GM12878 (cell line): ENCODE results near the gene SLAMF1. TPM values are rescaled to one million over a fixed set of nuclear protein-coding genes. Genes with fewer than 3 reads are reported as not detected.

Experiments
- ATAC-seq: fragments of 200-7000 bp; cut with Tn5 transposase; 3 replicates; pipeline ENCODE4 v1.9.1; 2020; ENCODE audit warnings: mild to moderate bottlenecking, moderate library complexity
- BruUV-seq: library from RNA; stranded (reverse); fragments of 400-500 nt; replicated peaks from 2 replicates; lab custom pipeline; 2021; lab: Mats Ljungman, UMichigan
- CTCF ChIA-PET: fragments of 300-600 bp; sonication (Branson Sonifier 250); formaldehyde crosslinking; extraction: SDS; loops from one replicate; lab custom pipeline; 2021; ENCODE audit warnings: inconsistent platforms; lab: Yijun Ruan, JAX
- POLR2A ChIA-PET: fragments of 350-600 bp; formaldehyde crosslinking; extraction: SDS; loops from one replicate; lab custom pipeline; 2021; ENCODE audit warnings: inconsistent platforms; lab: Charles Lee
- RAD21 ChIA-PET: fragments of 300-600 bp; sonication (Branson Sonifier 250); formaldehyde crosslinking; loops from one replicate; lab custom pipeline; 2023; ENCODE audit warnings: antibody characterized with exemption; ENCODE audit not compliant: unreplicated experiment; lab: Charles Lee
- SMC1A ChIA-PET: fragments of 300-600 bp; sonication (Branson Sonifier 250); formaldehyde crosslinking; loops from one replicate; lab custom pipeline; 2023; ENCODE audit not compliant: unreplicated experiment, uncharacterized antibody; lab: Charles Lee
- DNase-seq: peaks from one replicate; pipeline ENCODE4 v3.0.0-alpha.2; 2011; ENCODE audit warnings: low read depth, low spot score
- FAIRE-seq: peaks from 3 replicates; lab custom pipeline; 2011; peaks lifted over from hg19 to GRCh38; lab: Jason Lieb, UNC
- H2AFZ ChIP-seq: 2 replicates; pipeline ENCODE4 v1.6.0; 2011; ENCODE audit warnings: low read depth, low read length, control low read depth; ENCODE audit not compliant: control insufficient read depth
- H3K27ac ChIP-seq: 2 replicates; pipeline ENCODE4 v1.5.1; 2011; ENCODE audit warnings: control low read depth; ENCODE audit not compliant: control insufficient read depth, insufficient read depth
- H3K27me3 ChIP-seq, 2 experiments: replicated peaks in 1 of 2; 2 replicates each; pipeline versions ENCODE4 v1.6.0 to v1.6.1; 2011; ENCODE audit warnings: low read length in 1 of 2; ENCODE audit not compliant: control insufficient read depth in 2 of 2, insufficient read depth in 2 of 2
- H3K36me3 ChIP-seq, 2 experiments: 2 replicates each; pipeline ENCODE4 v1.5.1; 2011; ENCODE audit warnings: low read length in 1 of 2; ENCODE audit not compliant: control insufficient read depth in 2 of 2, insufficient read depth in 2 of 2
- H3K4me1 ChIP-seq: 2 replicates; pipeline ENCODE4 v1.6.1; 2011; ENCODE audit warnings: mild to moderate bottlenecking, low read length, moderate library complexity, mixed read lengths; ENCODE audit not compliant: control insufficient read depth, insufficient read depth
- H3K4me2 ChIP-seq: 2 replicates; pipeline ENCODE4 v1.6.0; 2011; ENCODE audit warnings: control low read depth; ENCODE audit not compliant: control insufficient read depth, insufficient read depth
- H3K4me3 ChIP-seq: fragments of 200-600 bp; sonication (generic); 2 replicates; pipeline ENCODE4 v1.5.1; 2016
- H3K79me2 ChIP-seq: 2 replicates; pipeline ENCODE4 v1.6.0; 2011; ENCODE audit warnings: low read length; ENCODE audit not compliant: control insufficient read depth, insufficient read depth
- H3K9ac ChIP-seq: 2 replicates; pipeline ENCODE4 v1.8.0; 2011; ENCODE audit warnings: low read length, control low read depth, mixed read lengths; ENCODE audit not compliant: control insufficient read depth, insufficient read depth
- H3K9me3 ChIP-seq: replicated peaks from 3 replicates; pipeline ENCODE4 v1.5.1; 2011; ENCODE audit warnings: mild to moderate bottlenecking, low read length; ENCODE audit not compliant: control insufficient read depth, insufficient read depth
- H4K20me1 ChIP-seq: 2 replicates; pipeline ENCODE4 v1.6.0; 2011; ENCODE audit not compliant: control insufficient read depth, insufficient read depth
- ATF7 ChIP-seq: fragments of 450-650 bp; IDR thresholded peaks from 2 replicates; pipeline ENCODE4 v1.6.1; 2016; ENCODE audit warnings: low read depth, mild to moderate bottlenecking
- BMI1 ChIP-seq: fragments of 450-650 bp; IDR thresholded peaks from 2 replicates; pipeline ENCODE4 v1.6.1; 2016; ENCODE audit warnings: mild to moderate bottlenecking, moderate library complexity, borderline replicate concordance
- MTA3 ChIP-seq: IDR thresholded peaks from 2 replicates; pipeline ENCODE4 v1.6.1; 2012; ENCODE audit warnings: low read length, inconsistent platforms, borderline replicate concordance
- NFXL1 ChIP-seq: fragments of 450-650 bp; IDR thresholded peaks from 2 replicates; pipeline ENCODE4 v1.6.1; 2017; ENCODE audit warnings: antibody characterized with exemption, mild to moderate bottlenecking, borderline replicate concordance
- NR2C2 ChIP-seq: IDR thresholded peaks from 2 replicates; pipeline ENCODE4 v1.6.1; 2011; ENCODE audit warnings: borderline replicate concordance, low read depth; ENCODE audit not compliant: control insufficient read depth, insufficient read length
- POU2F2 ChIP-seq: IDR thresholded peaks from 3 replicates; pipeline ENCODE4 v1.6.1; 2011; ENCODE audit warnings: low read depth, mild to moderate bottlenecking, low read length, borderline replicate concordance
- PRDM15 ChIP-seq: fragments of 450-650 bp; formaldehyde crosslinking; IDR thresholded peaks from 2 replicates; pipeline ENCODE4 v1.4.0; 2020; ENCODE audit warnings: mild to moderate bottlenecking, moderate library complexity
- ZNF207 ChIP-seq: fragments of 450-650 bp; IDR thresholded peaks from 2 replicates; pipeline ENCODE4 v1.6.1; 2014; ENCODE audit warnings: antibody characterized with exemption, mild to moderate bottlenecking, borderline replicate concordance
- ZNF274 ChIP-seq: IDR thresholded peaks from one replicate; pipeline ENCODE4 v1.8.0; 2011; ENCODE audit not compliant: insufficient read length, insufficient read depth
- ZNF687 ChIP-seq: fragments of 450-650 bp; IDR thresholded peaks from 2 replicates; pipeline ENCODE4 v1.6.1; 2017; ENCODE audit warnings: mild to moderate bottlenecking, moderate library complexity
- ZSCAN29 ChIP-seq: fragments of 450-650 bp; IDR thresholded peaks from 2 replicates; pipeline ENCODE4 v1.6.1; 2017; ENCODE audit warnings: mild to moderate bottlenecking, moderate library complexity
- WGBS: methylation state at CpG from one replicate; pipeline ENCODE4 v1.1.6; 2016; ENCODE audit warnings: low lambda C conversion rate; ENCODE audit not compliant: insufficient replicate concordance, insufficient coverage; ENCODE audit errors: missing lambda C conversion rate; 5-methylcytosine and 5-hydroxymethylcytosine counted together
- in situ Hi-C: fragments of 300-500 bp; cut with MboI; formaldehyde crosslinking; loops from 9 replicates; pipeline ENCODE4 v1.14.3; 2018; ENCODE audit warnings: mixed read lengths
- intact Hi-C: fragments of 100-400 bp; cut with micrococcal nuclease; formaldehyde crosslinking; loops from one replicate; pipeline ENCODE4 v1.14.2; 2022; ENCODE audit not compliant: unreplicated experiment
- polyA plus RNA-seq, 11 experiments: library from polyadenylated mRNA; depleted of rRNA in 4 of 11; unstranded in 6 of 11; stranded (reverse) in 5 of 11; fragments of >200 nt; fragmentation: Nextera tagmentation in 4 of 11; fragmentation: Illumina TruSeq in 1 of 11; extraction: Ambion mirVana in 4 of 11; extraction: Trizol in 1 of 11; gene quantifications; 1 replicate in 1 of 11; 2 replicates in 10 of 11; pipeline versions ENCODE4 v1.2.1 to v1.2.3, GENCODE V29; 2011 to 2016; ENCODE audit warnings: inconsistent platforms in 2 of 11, missing spikeins in 2 of 11, low read depth in 1 of 11
- total RNA-seq, 4 experiments: library from RNA; depleted of rRNA in 3 of 4; stranded (reverse); fragments of >200 nt in 3 of 4; fragmentation: Illumina TruSeq in 1 of 4; extraction: Trizol in 1 of 4; gene quantifications; 2 replicates each; pipeline versions ENCODE4 v1.2.1 to v1.2.3, GENCODE V29; 2013 to 2021
- TF ChIP-seq, protein P1 (sequence below): fragments of 150-350 bp; IDR thresholded peaks from 2 replicates; pipeline ENCODE4 v1.6.1; 2014; ENCODE audit warnings: mild to moderate bottlenecking, low read depth, low read length

Gene SLAMF1
- total and polyA plus RNA-seq, 10 of the 15 experiments (the other 5 are each of a cell fraction or from before 2014, with no cell fraction given) = 87.3 to 260 (median 131) TPM

- intact Hi-C loops = no loop called here
- H3K27ac ChIP-seq = no peak overlapping the region
- TF ChIP-seq PRDM15 (CRISPR knock-in tag) = peak; percentile 31; the same call in 1 of the 2 replicates
- TF ChIP-seq ATF7 = peak; percentile 55
- no peak for TF ChIP-seq ZSCAN29
- TF ChIP-seq ZNF274 = no peak
- TF ChIP-seq NFXL1 = no peak
- TF ChIP-seq MTA3 = peak; percentile 30
- TF ChIP-seq, protein P1, sequence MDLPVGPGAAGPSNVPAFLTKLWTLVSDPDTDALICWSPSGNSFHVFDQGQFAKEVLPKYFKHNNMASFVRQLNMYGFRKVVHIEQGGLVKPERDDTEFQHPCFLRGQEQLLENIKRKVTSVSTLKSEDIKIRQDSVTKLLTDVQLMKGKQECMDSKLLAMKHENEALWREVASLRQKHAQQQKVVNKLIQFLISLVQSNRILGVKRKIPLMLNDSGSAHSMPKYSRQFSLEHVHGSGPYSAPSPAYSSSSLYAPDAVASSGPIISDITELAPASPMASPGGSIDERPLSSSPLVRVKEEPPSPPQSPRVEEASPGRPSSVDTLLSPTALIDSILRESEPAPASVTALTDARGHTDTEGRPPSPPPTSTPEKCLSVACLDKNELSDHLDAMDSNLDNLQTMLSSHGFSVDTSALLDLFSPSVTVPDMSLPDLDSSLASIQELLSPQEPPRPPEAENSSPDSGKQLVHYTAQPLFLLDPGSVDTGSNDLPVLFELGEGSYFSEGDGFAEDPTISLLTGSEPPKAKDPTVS = no peak
- TF ChIP-seq POU2F2 = peak; percentile 75
- TF ChIP-seq BMI1 = 0 out of 2 replicates have a peak, but pooled peaks have one; percentile 54
- TF ChIP-seq ZNF687 = peak; percentile 40; the same call in 1 of the 2 replicates
- TF ChIP-seq NR2C2 = no peak
- TF ChIP-seq ZNF207 = no peak
Observed at GRCh38 chr1:160634543-160635491, 12.0 kb downstream of the SLAMF1 start.

More at GRCh38 chr1:160634543-160635491, 12.0 kb downstream of the SLAMF1 start:
- Histone ChIP-seq H3K27me3 (no peaks in the 10 kb centered on the region), H2AFZ (no peak overlapping the region), H3K9me3 (no peaks in the 10 kb centered on the region), H3K9ac (no peak overlapping the region), H3K4me1 (peaks cover 54% of the 10 kb centered on the region), H3K4me2 (peak overlapping the region; percentile 8; the same call in 1 of the 2 replicates), H3K4me3 (no peak overlapping the region), H4K20me1 (no peaks in the 10 kb centered on the region), H3K36me3 (peaks cover 27 to 53% of the 10 kb centered on the region in 2 experiments), H3K79me2 (peaks cover 66% of the 10 kb centered on the region)
- no peak for DNase-seq
- in situ Hi-C loops = no loop called here
- WGBS = 84% methylated on average over 17 of the region's 17 CpGs
- ChIA-PET POLR2A (interaction anchor here (0.5 to 1.1 kb wide), 4 partner anchors 8 to 34 kb away, joined by 3 to 8 read pairs (median 4); no protein-coding TSS in a partner anchor), RAD21 (interaction anchor here (0.6 kb wide), 1 partner anchor 69 kb away, joined by 3 read pairs; no protein-coding TSS in a partner anchor), CTCF (interaction anchor here (1.0 kb wide), 2 partner anchors 15 to 41 kb away, joined by 4 read pairs; no protein-coding TSS in a partner anchor), SMC1A (interaction anchor here (0.9 kb wide), 1 partner anchor 13 kb away, joined by 5 read pairs; no protein-coding TSS in a partner anchor)
- no peak for FAIRE-seq
- ATAC-seq = no peak; the same call in 2 of the 3 replicates
- BruUV-seq = TSS peak; percentile 3
